ENCODE measurements around the gene PPME1. TPM values are rescaled to one million over a fixed set of nuclear protein-coding genes. Genes with fewer than 3 reads are reported as not detected.

The PPME1 gene
- total RNA-seq, 1 experiment from 2014 or later: 68.3 TPM

- H2AFZ ChIP-seq (ENCODE audit: low read depth, low read length, poor library complexity, severe bottlenecking): no peak overlapping the region
- no peak for ATAC-seq
- POLR2A ChIA-PET: interaction anchor here (2.3 kb wide), 1 partner anchor 8 kb away, joined by 6 read pairs; the partner anchor contains the start of genes C2CD3 and PPME1
- no peaks in the 10 kb centered on the region for H3K9me3 ChIP-seq (ENCODE audit: control insufficient read depth in 1 of 2, insufficient read depth in 1 of 2, low read depth in 1 of 2, low read length in 2 of 2)
- H3K4me1 ChIP-seq (ENCODE audit: control insufficient read depth in 1 of 2, insufficient read depth in 2 of 2, low read length in 2 of 2): no peaks in the 10 kb centered on the region
- no peak overlapping the region for H3K4me3 ChIP-seq (replicated peaks in 1 of 2; ENCODE audit: low read depth in 1 of 2, low read length in 2 of 2)
- H3K27ac ChIP-seq (ENCODE audit: low read depth, low read length): no peak overlapping the region
- H3K4me2 ChIP-seq (ENCODE audit: low read length): no peak overlapping the region
- H3K9ac ChIP-seq (ENCODE audit: low read length): no peak overlapping the region
- H3K79me2 ChIP-seq (ENCODE audit: insufficient read depth, low read length): peaks cover 33% of the 10 kb centered on the region
- H4K20me1 ChIP-seq (ENCODE audit: insufficient read depth): no peaks in the 10 kb centered on the region
- H3K36me3 ChIP-seq (ENCODE audit: control insufficient read depth in 1 of 2, insufficient read depth in 2 of 2, low read length in 2 of 2): peaks cover 19 to 24% of the 10 kb centered on the region in 2 experiments
- CTCF ChIA-PET: no interaction called here
- no peak for TF ChIP-seq EZH2 (IDR thresholded peaks at IDR 0.05)
- TF ChIP-seq SIN3A (IDR thresholded peaks at IDR 0.05; ENCODE audit: low read depth): no peak
- TF ChIP-seq CEBPB (IDR thresholded peaks at IDR 0.05; ENCODE audit: low read depth): no peak
- no peak for TF ChIP-seq ZBTB33 (IDR thresholded peaks at IDR 0.05; ENCODE audit: extremely low read depth, insufficient replicate concordance, low read length)
- TF ChIP-seq CTCF (IDR thresholded peaks at IDR 0.05 in 2 of 3, conservative IDR thresholded peaks at IDR 0.05 in 1 of 3; ENCODE audit: borderline replicate concordance in 1 of 3, insufficient read depth in 1 of 3, low read depth in 2 of 3, low read length in 2 of 3): no peak
- TF ChIP-seq TCF7L2 (IDR thresholded peaks at IDR 0.05; ENCODE audit: borderline replicate concordance, extremely low read depth, insufficient read depth, insufficient read length): no peak
- no peak for TF ChIP-seq EGR1 (IDR thresholded peaks at IDR 0.05; ENCODE audit: low read depth)
- TF ChIP-seq EZH2phosphoT487 (IDR thresholded peaks at IDR 0.05; ENCODE audit: borderline replicate concordance): no peak
- no peak for TF ChIP-seq POLR2AphosphoS5 (IDR thresholded peaks at IDR 0.05; ENCODE audit: low read depth, low read length)
- no TSS peak for BruUV-seq (replicated peaks)
- RAD21 ChIA-PET (ENCODE audit: low non-redundant PET in 1 of 2, low total read pairs in 2 of 2, uncharacterized antibody in 2 of 2, unreplicated experiment in 2 of 2): no interaction called here
- intact Hi-C loops (cut with micrococcal nuclease): no loop called here
- DNase-seq (ENCODE audit: low read depth, low spot score): no peak
- H3K27me3 ChIP-seq (ENCODE audit: insufficient read depth, low read length): no peaks in the 10 kb centered on the region
- peaks cover 7% of the 10 kb centered on the region; the same call in 1 of the 2 replicates for H3K9me2 ChIP-seq (ENCODE audit: insufficient read depth)
These were observed 8.2 kb upstream of the PPME1 start for GRCh38 chr11:74162681-74163467.
